Embryonic facial prominence (tissue), 1 donor: ENCODE measurements around the gene JPH2.

ENCODE experiments used
- DNase-seq: peaks from one replicate; pipeline ENCODE4 v3.0.0-alpha.2; 2016; ENCODE audit errors: extremely low spot score

Gene JPH2

DNA sequence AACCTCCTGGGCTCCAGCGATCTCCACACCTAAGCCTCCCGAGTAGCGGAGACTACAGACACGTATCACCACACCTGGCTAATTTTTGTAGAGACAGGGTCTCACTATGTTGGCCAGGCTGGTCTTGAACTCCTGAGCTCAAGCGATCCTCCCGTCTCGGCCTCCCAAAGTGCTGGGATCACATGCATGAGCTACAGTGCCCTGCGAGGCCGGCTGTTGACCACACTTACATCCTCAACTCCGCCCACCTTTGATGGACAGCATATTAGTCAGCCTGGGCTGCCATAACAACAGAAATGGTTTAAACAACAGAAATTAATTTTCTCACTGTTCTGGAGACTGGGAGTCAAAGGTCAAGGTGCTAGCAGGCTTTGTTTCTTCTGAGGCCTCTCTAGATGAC, 107.7 kb downstream of the JPH2 start:
- DNase-seq: no peak

DNA sequence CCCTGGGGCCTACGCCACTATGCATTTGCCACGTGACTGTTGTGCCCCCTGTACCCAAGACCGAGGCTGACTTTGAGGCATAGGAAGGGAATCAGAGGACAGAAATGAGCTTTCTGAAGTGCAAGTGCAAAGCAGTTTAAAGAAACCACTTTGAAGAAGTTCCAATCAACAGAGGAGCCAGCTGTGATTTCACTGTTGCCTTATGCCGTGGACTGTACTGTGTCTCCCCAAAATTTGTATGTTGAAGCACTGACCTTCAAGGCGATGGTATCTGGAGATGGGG, 111.1 kb downstream of the JPH2 start:
- DNase-seq: no peak

- DNase-seq: no peak
These were observed 111.6 kb downstream of the JPH2 start for GRCh38 chr20:44075191-44075949.

DNA sequence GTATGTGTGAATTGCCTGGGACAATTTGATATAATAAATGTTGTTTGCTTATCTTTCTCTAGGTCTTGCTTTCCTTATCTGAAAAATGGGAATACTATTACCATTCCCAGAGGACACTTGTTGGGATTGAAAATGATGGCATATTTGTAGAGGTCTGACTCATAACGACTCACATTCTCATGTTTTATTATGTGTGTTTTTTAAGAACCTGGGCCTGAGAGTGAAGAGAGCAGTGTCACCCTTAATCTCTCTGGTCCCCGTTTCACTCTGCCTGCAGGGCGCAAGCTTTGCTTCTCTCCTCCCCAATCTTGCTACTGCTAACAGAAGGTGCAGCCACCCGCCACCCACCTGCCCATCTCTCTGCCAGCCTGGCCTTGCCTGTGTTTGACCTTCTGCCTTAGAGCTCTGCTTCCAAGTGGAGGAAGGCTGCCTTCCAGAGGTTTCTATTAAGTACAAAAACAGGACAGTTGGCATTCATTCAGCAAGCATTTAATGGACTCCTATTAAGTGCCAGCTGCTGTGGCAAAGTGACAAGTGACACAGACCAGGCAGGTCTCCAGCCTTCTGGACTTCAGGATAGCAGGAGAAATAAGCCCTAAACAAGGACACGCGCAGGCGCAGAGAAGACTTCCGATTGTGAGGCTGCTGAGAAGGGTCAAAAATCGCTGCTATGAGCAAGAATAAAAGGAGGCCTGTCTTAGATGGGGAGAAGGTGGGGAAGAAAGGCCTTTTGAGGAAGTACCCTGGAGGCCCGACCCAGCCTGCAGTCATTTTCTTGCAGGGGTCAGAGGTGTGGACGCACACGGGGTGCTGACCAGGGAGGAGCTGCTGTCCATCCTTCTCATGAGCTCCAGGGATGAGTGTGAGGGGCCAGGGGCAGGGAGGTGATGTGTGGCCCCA, 112.5 kb downstream of the JPH2 start:
- no peak for DNase-seq

DNA sequence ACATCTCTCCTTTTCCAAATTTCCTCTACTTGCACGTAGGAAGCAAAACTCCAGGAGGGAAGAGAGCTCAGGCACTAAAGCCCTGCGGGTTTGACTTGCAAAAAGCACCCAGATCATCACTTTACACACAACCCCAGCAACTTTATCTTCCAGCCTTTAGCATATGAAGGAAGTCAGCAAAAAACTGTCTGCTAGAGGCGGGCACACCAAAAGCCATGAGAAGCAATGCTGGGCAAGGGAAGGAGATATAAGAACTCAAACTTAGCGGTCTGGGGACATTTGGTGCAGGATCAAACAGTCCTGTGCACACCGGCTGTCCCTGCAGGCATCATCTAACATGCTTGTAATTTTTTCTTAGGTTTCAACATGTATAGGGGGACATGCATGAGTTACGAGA, 113.3 kb downstream of the JPH2 start:
- no peak for DNase-seq

DNA sequence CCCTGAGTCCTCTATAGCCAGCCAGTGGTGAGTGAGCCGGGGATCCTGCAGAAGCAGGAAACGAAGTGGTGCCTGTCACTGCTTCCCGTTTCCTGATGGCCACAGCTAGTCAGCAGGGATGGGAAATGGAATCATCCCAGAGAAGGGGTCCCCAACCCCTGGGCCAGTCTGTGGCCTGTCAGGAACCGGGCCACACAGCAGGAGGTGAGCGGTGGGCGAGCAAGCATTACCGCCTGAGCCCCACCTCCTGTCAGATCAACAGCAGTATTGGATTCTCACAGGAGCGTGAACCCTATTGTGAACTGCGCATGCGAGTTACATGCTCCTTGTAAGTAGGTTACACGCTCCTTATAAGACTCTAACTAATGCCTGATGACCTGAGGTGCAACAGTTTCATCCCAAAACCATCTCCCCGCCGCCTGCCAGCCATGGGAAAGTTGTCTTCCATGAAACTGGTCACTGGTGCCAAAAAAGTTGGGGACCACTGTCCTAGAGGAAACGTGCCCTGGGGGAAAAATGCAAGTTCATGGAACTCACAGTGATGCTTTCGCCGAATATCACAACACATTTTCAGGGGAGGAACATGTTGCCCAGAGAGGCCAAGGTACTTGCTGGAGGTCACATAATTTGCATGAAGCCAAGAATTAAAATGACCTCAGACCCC, 113.8 kb downstream of the JPH2 start:
- DNase-seq: no peak

DNA sequence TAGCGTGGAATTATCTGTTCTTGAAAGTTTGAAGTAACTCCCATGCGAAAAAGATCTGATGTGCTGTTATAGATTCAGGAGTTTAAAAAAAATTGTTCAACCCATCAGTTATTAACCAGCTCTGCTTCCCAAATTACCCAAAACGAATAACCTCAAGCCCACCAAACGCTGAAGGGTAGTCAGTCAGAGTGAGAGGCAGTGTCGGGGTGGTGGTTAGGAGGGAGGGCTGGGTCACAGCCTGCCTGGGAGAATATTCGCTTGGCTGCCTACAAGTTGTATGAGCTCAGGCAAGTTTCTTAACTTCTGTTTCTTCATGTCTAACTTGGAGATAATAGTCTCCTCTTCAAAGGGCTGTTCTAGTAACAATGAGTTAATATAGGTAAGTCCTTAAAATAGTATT, 114.6 kb downstream of the JPH2 start:
- DNase-seq: no peak

DNA sequence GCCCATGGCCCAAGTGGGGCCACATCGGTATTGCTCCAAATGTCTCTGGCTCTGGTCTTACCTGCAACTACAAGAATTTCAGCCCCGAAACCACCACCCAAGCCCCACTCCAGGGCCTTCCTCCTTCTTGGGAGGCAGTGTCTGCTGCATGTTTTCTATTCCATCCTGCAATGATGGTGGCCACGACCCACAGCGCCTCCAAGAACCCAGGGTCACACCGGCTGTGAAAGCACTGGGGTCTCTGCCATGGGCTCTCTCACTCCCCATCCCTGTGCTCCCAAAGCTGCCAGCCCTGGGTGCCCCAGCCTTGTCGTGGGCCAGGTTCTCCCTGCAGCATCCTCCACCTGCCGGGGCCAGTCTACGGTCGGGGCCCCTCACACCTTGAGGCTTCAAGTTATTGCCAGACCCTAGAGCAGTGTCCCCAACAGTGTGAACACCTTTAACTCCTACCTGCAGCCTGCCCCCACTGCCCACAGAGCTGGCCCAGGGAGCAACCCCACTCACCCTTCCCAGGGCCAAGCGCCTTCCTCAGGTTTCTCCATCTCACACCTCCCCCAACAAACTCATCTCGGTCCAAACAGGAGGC, 115.4 kb downstream of the JPH2 start:
- DNase-seq: no peak

- no peak for DNase-seq
These were observed 115.9 kb downstream of the JPH2 start for GRCh38 chr20:44071057-44071456.

DNA sequence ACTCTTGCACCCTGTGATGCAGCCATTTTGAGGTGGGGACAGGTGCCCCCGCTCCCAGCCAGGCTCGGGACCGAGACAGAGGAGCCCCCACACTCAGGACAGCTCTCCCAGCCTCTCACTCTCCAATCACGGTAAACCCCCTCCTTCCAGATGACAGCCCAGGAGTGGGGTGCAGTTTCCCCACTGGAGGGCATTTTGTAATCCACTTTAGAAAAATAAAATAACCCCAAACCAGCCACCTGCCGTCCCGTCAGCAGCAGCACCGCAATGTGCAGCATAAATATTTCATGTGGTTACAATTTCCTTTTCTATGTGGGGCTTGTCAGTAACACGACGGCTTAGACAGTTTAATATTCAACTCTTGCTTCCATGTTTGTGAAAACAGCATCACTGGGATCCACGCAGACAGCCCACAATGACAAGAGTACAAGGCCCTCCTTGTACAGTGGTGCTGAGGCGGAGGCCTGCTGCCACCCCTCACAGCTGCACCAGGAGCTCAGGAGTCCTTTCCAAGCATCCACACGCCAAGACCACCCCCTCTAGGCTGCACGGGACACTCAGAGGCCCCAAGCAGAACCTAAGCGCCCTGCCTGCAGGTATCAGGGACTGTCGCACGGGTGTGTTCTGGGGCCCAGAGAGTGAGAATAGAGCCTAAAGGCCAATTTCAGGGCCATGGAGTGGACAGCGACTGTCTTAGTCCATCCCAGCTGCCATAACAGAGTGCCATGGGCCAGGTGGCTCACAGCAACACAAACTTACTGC, 116.7 kb downstream of the JPH2 start:
- no peak for DNase-seq

GRCh38 chr20:44069203-44070011, 117.6 kb downstream of the JPH2 start:
- no peak for DNase-seq

DNA sequence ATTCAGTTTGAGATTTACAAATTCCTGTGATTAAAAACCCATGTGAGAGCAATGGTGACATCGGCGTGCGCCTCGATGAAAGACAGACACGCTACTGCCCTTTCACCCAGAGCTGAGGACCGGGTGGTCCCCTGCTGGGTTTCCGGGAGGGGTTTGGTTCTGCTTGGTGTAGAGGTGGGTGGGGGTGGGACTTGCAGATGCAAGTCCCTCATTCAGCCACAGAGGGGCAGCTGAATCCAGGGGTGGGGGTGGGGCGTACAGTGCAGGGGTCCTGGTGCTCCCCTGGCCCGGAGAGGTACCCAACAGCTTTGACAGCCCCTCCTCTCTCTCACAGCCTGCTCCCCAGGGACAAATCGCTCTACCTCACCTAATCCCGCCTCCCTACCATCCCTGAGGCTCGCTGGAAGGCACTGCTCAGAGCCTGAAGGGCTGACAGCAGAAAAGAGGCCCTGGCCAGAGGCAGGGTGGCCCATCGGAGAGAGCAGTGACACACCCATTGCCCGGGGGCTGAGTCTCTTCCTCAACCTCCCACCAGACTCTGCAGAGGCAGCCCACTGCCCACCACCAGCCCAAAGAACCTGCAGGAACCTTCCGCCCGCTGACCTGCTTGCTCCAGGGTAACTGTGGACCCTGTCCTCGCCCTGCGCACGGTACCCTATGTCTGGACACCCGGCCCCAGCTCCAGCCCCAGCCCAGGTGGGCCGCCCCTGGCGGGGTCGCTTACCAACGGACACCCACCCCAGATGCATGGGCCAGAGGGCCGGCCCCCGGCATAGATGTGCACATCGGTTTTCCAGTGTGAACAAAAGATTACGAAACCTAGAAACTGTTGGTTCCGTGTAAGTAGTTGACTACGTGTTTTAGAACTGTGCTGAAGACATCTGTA, 118.4 kb downstream of the JPH2 start:
- no peak for DNase-seq

GRCh38 chr20:44067650-44068081, 119.3 kb downstream of the JPH2 start:
- no peak for DNase-seq

DNA sequence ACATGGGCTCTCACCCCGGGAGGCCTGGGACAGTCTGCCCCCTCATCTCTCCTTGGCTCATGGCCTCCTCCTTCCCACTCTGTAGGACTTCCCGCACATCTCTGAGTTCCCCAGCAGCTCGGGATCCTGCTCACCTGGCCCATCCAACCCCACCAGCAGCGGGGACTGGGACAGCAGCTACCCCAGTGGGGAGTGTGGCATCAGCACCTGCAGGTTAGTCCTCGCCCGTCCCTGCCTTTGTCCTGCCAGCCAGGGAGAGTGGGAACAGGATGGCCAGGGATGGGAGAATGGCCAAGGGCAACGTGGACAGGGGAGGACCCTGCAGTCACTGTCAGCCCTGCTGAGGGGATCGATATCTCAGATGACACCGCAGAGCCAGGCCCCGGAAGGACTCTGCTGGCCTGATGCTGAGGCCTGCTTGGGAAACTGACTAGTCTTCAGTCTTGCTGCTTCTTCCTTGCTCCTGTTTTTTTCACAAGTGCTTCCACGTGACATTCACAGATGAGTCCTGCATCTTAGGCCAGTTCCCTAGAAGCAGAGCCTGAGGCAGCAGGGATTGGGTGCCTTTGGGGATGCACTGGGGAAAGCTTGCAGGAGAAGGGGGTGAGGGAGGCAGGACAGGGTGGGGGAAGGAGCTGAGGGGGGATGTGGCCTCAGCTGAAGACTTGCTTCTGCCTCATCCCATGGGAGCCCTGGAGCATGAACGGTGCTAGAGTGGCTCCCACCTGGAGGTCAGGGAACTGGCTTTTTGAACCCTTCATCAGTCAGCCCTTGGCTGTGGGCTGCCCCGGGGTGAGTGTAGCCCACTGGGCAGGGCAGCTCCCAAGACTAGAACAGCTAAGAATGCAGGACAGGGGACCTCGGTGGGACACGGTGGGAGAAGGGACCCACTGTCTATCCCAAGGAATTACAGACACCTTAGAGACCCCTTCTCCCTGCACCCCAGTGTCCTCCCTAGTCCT, 120.1 kb downstream of the JPH2 start:
- DNase-seq: no peak

DNA sequence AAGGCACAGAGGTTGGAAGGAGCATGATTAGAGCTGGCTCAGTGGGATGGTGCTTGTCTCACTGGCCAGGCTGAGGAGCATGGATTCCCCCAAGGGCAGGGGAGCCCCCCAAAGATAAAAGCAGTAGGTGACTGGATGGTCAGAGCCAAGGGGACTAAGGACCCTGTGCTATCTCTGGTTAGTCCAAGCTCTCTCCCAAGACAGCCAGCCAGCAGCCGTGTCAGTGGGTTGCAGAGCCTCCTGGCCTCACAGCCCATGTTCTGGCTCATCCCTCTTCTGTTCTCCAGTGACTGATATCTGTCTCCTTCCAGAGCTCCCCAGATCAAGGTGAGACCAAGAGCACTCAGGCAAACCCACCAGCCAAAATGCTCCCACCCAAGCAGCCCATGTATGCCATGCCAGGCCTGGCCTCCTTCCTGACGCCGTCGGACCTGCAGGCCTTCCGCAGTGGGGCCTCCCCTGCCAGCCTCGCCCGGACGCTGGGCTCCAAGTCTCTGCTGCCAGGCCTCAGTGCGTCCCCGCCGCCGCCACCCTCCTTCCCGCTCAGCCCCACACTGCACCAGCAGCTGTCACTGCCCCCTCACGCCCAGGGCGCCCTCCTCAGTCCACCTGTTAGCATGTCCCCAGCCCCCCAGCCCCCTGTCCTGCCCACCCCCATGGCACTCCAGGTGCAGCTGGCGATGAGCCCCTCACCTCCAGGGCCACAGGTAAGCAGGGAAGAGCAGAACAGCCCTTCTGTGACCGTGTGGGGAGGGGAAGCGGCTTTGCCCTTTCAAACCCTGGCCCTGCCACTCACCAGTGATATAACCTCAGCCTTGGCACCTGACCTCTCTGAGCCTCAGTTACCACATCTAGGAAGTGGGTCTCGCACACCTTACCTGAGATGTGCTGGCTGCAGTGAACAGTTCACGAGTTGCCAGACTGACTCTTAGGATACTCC, 121.3 kb downstream of the JPH2 start:
- no peak for DNase-seq

GRCh38 chr20:44064501-44065400, 122.2 kb downstream of the JPH2 start:
- DNase-seq: no peak
